COLO668 (cell line): Measurements from ENCODE around the gene TTC9.
"Not testable (repeated sequence)": the region's sequence is repeated elsewhere in the genome, so short reads cannot be mapped to it uniquely, and the experiment has no call there.

Source experiments
- DNase-seq: peaks from one replicate; lab custom pipeline; 2025; ENCODE audit not compliant: unreplicated experiment; lab: John Stamatoyannopoulos, UW

TTC9 gene

GRCh38 chr14:70671652-70672644 lies 30.2 kb downstream of the TTC9 start:
- no peak for DNase-seq

GRCh38 chr14:70677341-70677740 lies 35.6 kb downstream of the TTC9 start:
- no peak for DNase-seq

- DNase-seq, result no peak
Measured at GRCh38 chr14:70680748-70681147, 39.0 kb downstream of the TTC9 start.

GRCh38 chr14:70683983-70684382 lies 42.3 kb downstream of the TTC9 start:
- DNase-seq, result no peak

- no peak for DNase-seq
Measured at GRCh38 chr14:70685474-70686197, 43.9 kb downstream of the TTC9 start.

GRCh38 chr14:70692210-70692609 lies 50.5 kb downstream of the TTC9 start:
- no peak for DNase-seq

- DNase-seq, result no peak
Measured at GRCh38 chr14:70696026-70696425, 54.3 kb downstream of the TTC9 start.

GRCh38 chr14:70697701-70698100 lies 56.0 kb downstream of the TTC9 start:
- no peak for DNase-seq

GRCh38 chr14:70698288-70698687 lies 56.6 kb downstream of the TTC9 start:
- no peak for DNase-seq

GRCh38 chr14:70699646-70700045 lies 57.9 kb downstream of the TTC9 start:
- DNase-seq, result no peak

GRCh38 chr14:70700955-70701585 lies 59.4 kb downstream of the TTC9 start:
- no peak for DNase-seq

GRCh38 chr14:70701610-70702009 lies 59.9 kb downstream of the TTC9 start:
- no peak for DNase-seq

- DNase-seq, result no peak
Measured at GRCh38 chr14:70702161-70702560, 60.4 kb downstream of the TTC9 start.

- DNase-seq, result not testable (repeated sequence)
Measured at GRCh38 chr14:70703621-70704168, 62.0 kb downstream of the TTC9 start.

GRCh38 chr14:70704960-70705359 lies 63.2 kb downstream of the TTC9 start:
- no peak for DNase-seq

- no peak for DNase-seq
Measured at GRCh38 chr14:70706177-70706576, 64.5 kb downstream of the TTC9 start.

- DNase-seq, result peak; percentile 64
Measured at GRCh38 chr14:70707138-70708038, 65.7 kb downstream of the TTC9 start.

GRCh38 chr14:70708717-70709570 lies 67.2 kb downstream of the TTC9 start:
- DNase-seq, result peak; percentile 83

- peak; percentile 65 for DNase-seq
Measured at GRCh38 chr14:70709726-70710382, 68.1 kb downstream of the TTC9 start.
